Endothelial cell of umbilical vein (primary cell): ENCODE results near the gene PCDHGA5. TPM values are rescaled to one million over a fixed set of nuclear protein-coding genes. Genes with fewer than 3 reads are reported as not detected.

Experiments used
- polyA plus RNA-seq, 4 experiments: library from polyadenylated mRNA; depleted of rRNA in 3 of 4; stranded (reverse) in 3 of 4; unstranded in 1 of 4; fragments of >200 nt; gene quantifications; 2 replicates each; pipeline versions ENCODE4 v1.2.1 to v1.2.3, GENCODE V29; 2011 to 2012; ENCODE audit warnings: missing spikeins in 1 of 4
- total RNA-seq: library from RNA; stranded (reverse); gene quantifications from 2 replicates; pipeline ENCODE4 v1.2.3, GENCODE V29; 2021

PCDHGA5 gene
- total and polyA plus RNA-seq, 2 donors (not counting 3 experiments of a cell fraction or from before 2014, with no cell fraction given): 0.36 to 0.93 TPM

Other genes starting within 250 kb of the PCDHGA5 start
Only the 30 nearest of the 36 such genes appear.
- 0.16 and 0.20 TPM in 2 replicates for gene PCDHB9, start 177.0 kb upstream of the PCDHGA5 start, total RNA-seq
- 0.14 and 0.29 TPM in 2 replicates for gene PCDHB9, start 177.0 kb upstream of the PCDHGA5 start, polyA plus RNA-seq
- 0.62 and 0.81 TPM in 2 replicates for gene PCDHB10, start 171.8 kb upstream of the PCDHGA5 start, total RNA-seq
- 0.51 and 0.68 TPM in 2 replicates for gene PCDHB10, start 171.8 kb upstream of the PCDHGA5 start, polyA plus RNA-seq
- 0.16 and 0.18 TPM in 2 replicates for gene PCDHB11, start 164.5 kb upstream of the PCDHGA5 start, total RNA-seq
- gene PCDHB11, start 164.5 kb upstream of the PCDHGA5 start, polyA plus RNA-seq: 0.11 and 0.13 TPM in 2 replicates
- 0.18 and 0.20 TPM in 2 replicates for gene PCDHB12, start 155.4 kb upstream of the PCDHGA5 start, total RNA-seq
- gene PCDHB12, start 155.4 kb upstream of the PCDHGA5 start, polyA plus RNA-seq: 0.36 and 0.41 TPM in 2 replicates
- gene PCDHB13, start 150.2 kb upstream of the PCDHGA5 start, total RNA-seq: 0.65 and 0.77 TPM in 2 replicates
- 0.57 and 0.64 TPM in 2 replicates for gene PCDHB13, start 150.2 kb upstream of the PCDHGA5 start, polyA plus RNA-seq
- gene PCDHB14, start 140.8 kb upstream of the PCDHGA5 start, total RNA-seq: 0.55 and 1.0 TPM in 2 replicates
- 0.72 and 0.73 TPM in 2 replicates for gene PCDHB14, start 140.8 kb upstream of the PCDHGA5 start, polyA plus RNA-seq
- gene PCDHB15, start 118.8 kb upstream of the PCDHGA5 start, total RNA-seq: 0.55 and 0.69 TPM in 2 replicates
- gene PCDHB15, start 118.8 kb upstream of the PCDHGA5 start, polyA plus RNA-seq: 0.51 and 0.55 TPM in 2 replicates
- 0.39 and 0.46 TPM in 2 replicates for gene SLC25A2, start 60.1 kb upstream of the PCDHGA5 start, total RNA-seq
- gene SLC25A2, start 60.1 kb upstream of the PCDHGA5 start, polyA plus RNA-seq: not detected in 2 replicates
- 55.0 and 62.0 TPM in 2 replicates for gene TAF7, start 43.4 kb upstream of the PCDHGA5 start, total RNA-seq
- 14.2 and 21.8 TPM in 2 replicates for gene TAF7, start 43.4 kb upstream of the PCDHGA5 start, polyA plus RNA-seq
- 0.22 and 0.30 TPM in 2 replicates for gene PCDHGA1, start 33.6 kb upstream of the PCDHGA5 start, total RNA-seq
- 0.44 and 0.45 TPM in 2 replicates for gene PCDHGA1, start 33.6 kb upstream of the PCDHGA5 start, polyA plus RNA-seq
- 0.58 and 1.2 TPM in 2 replicates for gene PCDHGA2, start 25.4 kb upstream of the PCDHGA5 start, total RNA-seq
- 1.9 and 2.0 TPM in 2 replicates for gene PCDHGA2, start 25.4 kb upstream of the PCDHGA5 start, polyA plus RNA-seq
- 1.1 and 1.2 TPM in 2 replicates for gene PCDHGA3, start 20.3 kb upstream of the PCDHGA5 start, total RNA-seq
- 0.88 and 1.2 TPM in 2 replicates for gene PCDHGA3, start 20.3 kb upstream of the PCDHGA5 start, polyA plus RNA-seq
- gene PCDHGB1, start 14.1 kb upstream of the PCDHGA5 start, total RNA-seq: 0.58 and 0.62 TPM in 2 replicates
- 0.39 and 0.48 TPM in 2 replicates for gene PCDHGB1, start 14.1 kb upstream of the PCDHGA5 start, polyA plus RNA-seq
- 3.0 TPM in 2 replicates for gene PCDHGA4, start 9.1 kb upstream of the PCDHGA5 start, total RNA-seq
- gene PCDHGA4, start 9.1 kb upstream of the PCDHGA5 start, polyA plus RNA-seq: 2.4 and 2.6 TPM in 2 replicates
- gene PCDHGB2, start 4.2 kb upstream of the PCDHGA5 start, total RNA-seq: 1.9 and 2.9 TPM in 2 replicates
- gene PCDHGB2, start 4.2 kb upstream of the PCDHGA5 start, polyA plus RNA-seq: 1.1 TPM in 2 replicates
- gene PCDHGB3, start 6.1 kb downstream of the PCDHGA5 start, total RNA-seq: 1.7 and 2.0 TPM in 2 replicates
- gene PCDHGB3, start 6.1 kb downstream of the PCDHGA5 start, polyA plus RNA-seq: 1.4 and 1.8 TPM in 2 replicates
- gene PCDHGA6, start 9.7 kb downstream of the PCDHGA5 start, total RNA-seq: 2.7 and 2.9 TPM in 2 replicates
- gene PCDHGA6, start 9.7 kb downstream of the PCDHGA5 start, polyA plus RNA-seq: 2.6 and 2.7 TPM in 2 replicates
- 1.5 and 1.8 TPM in 2 replicates for gene PCDHGA7, start 18.6 kb downstream of the PCDHGA5 start, total RNA-seq
- 0.68 and 0.84 TPM in 2 replicates for gene PCDHGA7, start 18.6 kb downstream of the PCDHGA5 start, polyA plus RNA-seq
- gene PCDHGB4, start 23.5 kb downstream of the PCDHGA5 start, total RNA-seq: 4.4 and 6.5 TPM in 2 replicates
- gene PCDHGB4, start 23.5 kb downstream of the PCDHGA5 start, polyA plus RNA-seq: 6.9 and 8.1 TPM in 2 replicates
- gene PCDHGA8, start 28.5 kb downstream of the PCDHGA5 start, total RNA-seq: 0.53 and 0.95 TPM in 2 replicates
- gene PCDHGA8, start 28.5 kb downstream of the PCDHGA5 start, polyA plus RNA-seq: 0.43 and 0.44 TPM in 2 replicates
- 11.4 and 14.4 TPM in 2 replicates for gene PCDHGB5, start 33.8 kb downstream of the PCDHGA5 start, total RNA-seq
- 7.9 and 10.1 TPM in 2 replicates for gene PCDHGB5, start 33.8 kb downstream of the PCDHGA5 start, polyA plus RNA-seq
- 3.5 and 3.9 TPM in 2 replicates for gene PCDHGA9, start 38.6 kb downstream of the PCDHGA5 start, total RNA-seq
- gene PCDHGA9, start 38.6 kb downstream of the PCDHGA5 start, polyA plus RNA-seq: 1.1 and 1.2 TPM in 2 replicates
- gene PCDHGB6, start 43.9 kb downstream of the PCDHGA5 start, total RNA-seq: 4.8 and 4.9 TPM in 2 replicates
- 2.2 and 2.3 TPM in 2 replicates for gene PCDHGB6, start 43.9 kb downstream of the PCDHGA5 start, polyA plus RNA-seq
- gene PCDHGA10, start 48.8 kb downstream of the PCDHGA5 start, total RNA-seq: 4.4 and 5.8 TPM in 2 replicates
- gene PCDHGA10, start 48.8 kb downstream of the PCDHGA5 start, polyA plus RNA-seq: 3.6 and 3.7 TPM in 2 replicates
- gene PCDHGB7, start 53.5 kb downstream of the PCDHGA5 start, total RNA-seq: 12.6 and 13.0 TPM in 2 replicates
- 6.5 and 6.9 TPM in 2 replicates for gene PCDHGB7, start 53.5 kb downstream of the PCDHGA5 start, polyA plus RNA-seq
- gene PCDHGA11, start 56.9 kb downstream of the PCDHGA5 start, total RNA-seq: 10.3 and 11.5 TPM in 2 replicates
- 8.0 and 8.1 TPM in 2 replicates for gene PCDHGA11, start 56.9 kb downstream of the PCDHGA5 start, polyA plus RNA-seq
- gene PCDHGA12, start 66.3 kb downstream of the PCDHGA5 start, total RNA-seq: 7.6 and 9.9 TPM in 2 replicates
- 3.2 and 4.2 TPM in 2 replicates for gene PCDHGA12, start 66.3 kb downstream of the PCDHGA5 start, polyA plus RNA-seq
- gene PCDHGC3, start 111.8 kb downstream of the PCDHGA5 start, total RNA-seq: 25.4 and 36.1 TPM in 2 replicates
- gene PCDHGC3, start 111.8 kb downstream of the PCDHGA5 start, polyA plus RNA-seq: 9.2 and 14.9 TPM in 2 replicates
- gene PCDHGC4, start 120.9 kb downstream of the PCDHGA5 start, total RNA-seq: 0.90 and 2.1 TPM in 2 replicates
- 0.25 and 0.32 TPM in 2 replicates for gene PCDHGC4, start 120.9 kb downstream of the PCDHGA5 start, polyA plus RNA-seq
- 0.60 and 1.2 TPM in 2 replicates for gene PCDHGC5, start 124.9 kb downstream of the PCDHGA5 start, total RNA-seq
- 0.21 and 0.48 TPM in 2 replicates for gene PCDHGC5, start 124.9 kb downstream of the PCDHGA5 start, polyA plus RNA-seq